Central memory CD8-positive, alpha-beta T cell (primary cell): Measurements from ENCODE around the gene RIMS3.

ENCODE experiments used
- ATAC-seq: fragments of 150-1000 bp; cut with Tn5 transposase; replicated peaks from 2 replicates; pipeline ENCODE4 v1.10.0; 2022; ENCODE audit warnings: mild to moderate bottlenecking, moderate FRiP score, moderate number of reproducible peaks; ENCODE audit not compliant: poor library complexity, severe bottlenecking; ENCODE audit errors: extremely low read depth
- DNase-seq, 2 donors: peaks; one replicate each; pipeline ENCODE4 v3.0.0; 2021; ENCODE audit warnings: low spot score in 2 of 2
- H3K27ac Mint-ChIP-seq: one replicate; pipeline ENCODE4 v1.8.0; 2022; ENCODE audit warnings: low read depth, mild to moderate bottlenecking, moderate library complexity, mixed read lengths
- H3K27me3 Mint-ChIP-seq: one replicate; pipeline ENCODE4 v1.8.0; 2022; ENCODE audit warnings: mixed read lengths
- H3K36me3 Mint-ChIP-seq: one replicate; pipeline ENCODE4 v1.8.0; 2022; ENCODE audit warnings: mild to moderate bottlenecking, moderate library complexity, mixed read lengths; ENCODE audit not compliant: insufficient read depth
- H3K4me1 Mint-ChIP-seq: one replicate; pipeline ENCODE4 v1.8.0; 2022; ENCODE audit warnings: mixed read lengths
- H3K4me3 Mint-ChIP-seq: one replicate; pipeline ENCODE4 v1.8.0; 2022; ENCODE audit warnings: mild to moderate bottlenecking, moderate library complexity, mixed read lengths
- H3K9me3 Mint-ChIP-seq: one replicate; pipeline ENCODE4 v1.8.0; 2022; ENCODE audit warnings: mixed read lengths

RIMS3 gene

GRCh38 chr1:40687059-40687458 is 21.6 kb upstream of the RIMS3 start:
- Mint-ChIP-seq H3K27me3 (no peaks in the 10 kb centered on the region), H3K9me3 (peaks cover 6% of the 10 kb centered on the region), H3K27ac (no peak overlapping the region), H3K4me1 (peaks cover 23% of the 10 kb centered on the region), H3K4me3 (no peak overlapping the region), H3K36me3 (peaks cover 20% of the 10 kb centered on the region)
- DNase-seq (no peak), ATAC-seq (no peak)

GRCh38 chr1:40684669-40685068 is 19.2 kb upstream of the RIMS3 start:
- H3K4me1 Mint-ChIP-seq: peaks cover 2% of the 10 kb centered on the region
- ATAC-seq (no peak), DNase-seq (no peak)
- no peak overlapping the region for H3K4me3 Mint-ChIP-seq
- no peaks in the 10 kb centered on the region for H3K27me3 Mint-ChIP-seq
- H3K9me3 Mint-ChIP-seq: peaks cover 6% of the 10 kb centered on the region
- peaks cover 7% of the 10 kb centered on the region for H3K36me3 Mint-ChIP-seq
- no peak overlapping the region for H3K27ac Mint-ChIP-seq

GRCh38 chr1:40679165-40679953 is 13.9 kb upstream of the RIMS3 start:
- Mint-ChIP-seq H3K4me1 (no peaks in the 10 kb centered on the region), H3K36me3 (no peaks in the 10 kb centered on the region), H3K27me3 (no peaks in the 10 kb centered on the region), H3K27ac (no peak overlapping the region), H3K9me3 (no peaks in the 10 kb centered on the region), H3K4me3 (no peak overlapping the region)
- DNase-seq (no peak), ATAC-seq (no peak)

- ATAC-seq (no peak), DNase-seq (no peak)
- Mint-ChIP-seq H3K4me3 (no peak overlapping the region), H3K27ac (no peak overlapping the region), H3K9me3 (no peaks in the 10 kb centered on the region), H3K4me1 (no peaks in the 10 kb centered on the region), H3K36me3 (no peaks in the 10 kb centered on the region), H3K27me3 (no peaks in the 10 kb centered on the region)
Observed at GRCh38 chr1:40676501-40676900, 11.0 kb upstream of the RIMS3 start.

- H3K27ac Mint-ChIP-seq: no peak overlapping the region
Observed at GRCh38 chr1:40673452-40673851, 8.0 kb upstream of the RIMS3 start.

GRCh38 chr1:40668769-40669525 is 3.5 kb upstream of the RIMS3 start:
- DNase-seq: peak; percentile 68 to 84
- Mint-ChIP-seq H3K27ac (no peak overlapping the region), H3K4me1 (peaks cover 12% of the 10 kb centered on the region), H3K9me3 (no peaks in the 10 kb centered on the region), H3K36me3 (no peaks in the 10 kb centered on the region), H3K4me3 (peak overlapping the region; percentile 25), H3K27me3 (no peaks in the 10 kb centered on the region)
- ATAC-seq: peak; percentile 62

More at GRCh38 chr1:40673452-40673851, 8.0 kb upstream of the RIMS3 start:
- DNase-seq (no peak), ATAC-seq (no peak)
- no peaks in the 10 kb centered on the region for H3K36me3 Mint-ChIP-seq
- no peaks in the 10 kb centered on the region for H3K27me3 Mint-ChIP-seq
- H3K9me3 Mint-ChIP-seq: no peaks in the 10 kb centered on the region
- no peak overlapping the region for H3K4me3 Mint-ChIP-seq
- peaks cover 5% of the 10 kb centered on the region for H3K4me1 Mint-ChIP-seq

- no peak for ATAC-seq
- no peak overlapping the region for H3K27ac Mint-ChIP-seq
Observed at GRCh38 chr1:40664791-40665190, 691 bp downstream of the RIMS3 start.

GRCh38 chr1:40664167-40664537 is 1.3 kb downstream of the RIMS3 start:
- Mint-ChIP-seq H3K27me3 (no peaks in the 10 kb centered on the region), H3K4me1 (peaks cover 24% of the 10 kb centered on the region), H3K4me3 (peak overlapping the region; percentile 71), H3K27ac (no peak overlapping the region), H3K9me3 (no peaks in the 10 kb centered on the region), H3K36me3 (peaks cover 1% of the 10 kb centered on the region)
- no peak for DNase-seq
- ATAC-seq: no peak

More at GRCh38 chr1:40664791-40665190, 691 bp downstream of the RIMS3 start:
- Mint-ChIP-seq H3K4me1 (peaks cover 24% of the 10 kb centered on the region), H3K9me3 (no peaks in the 10 kb centered on the region), H3K4me3 (peak overlapping the region; percentile 71), H3K27me3 (no peaks in the 10 kb centered on the region), H3K36me3 (peaks cover 1% of the 10 kb centered on the region)
- DNase-seq: no peak

- peaks cover 1% of the 10 kb centered on the region for H3K36me3 Mint-ChIP-seq
- no peak for ATAC-seq
- peak overlapping the region; percentile 47 for H3K4me3 Mint-ChIP-seq
- H3K27ac Mint-ChIP-seq: no peak overlapping the region
- H3K4me1 Mint-ChIP-seq: peaks cover 20% of the 10 kb centered on the region
- no peaks in the 10 kb centered on the region for H3K27me3 Mint-ChIP-seq
- H3K9me3 Mint-ChIP-seq: no peaks in the 10 kb centered on the region
- no peak for DNase-seq
Observed at GRCh38 chr1:40663324-40664166, 1.9 kb downstream of the RIMS3 start.

- Mint-ChIP-seq H3K4me3 (no peak overlapping the region), H3K9me3 (no peaks in the 10 kb centered on the region), H3K4me1 (peaks cover 19% of the 10 kb centered on the region), H3K27me3 (no peaks in the 10 kb centered on the region), H3K27ac (no peak overlapping the region), H3K36me3 (peaks cover 1% of the 10 kb centered on the region)
- ATAC-seq (no peak), DNase-seq (no peak)
Observed at GRCh38 chr1:40662864-40663263, 2.6 kb downstream of the RIMS3 start.

- H3K4me1 Mint-ChIP-seq: peaks cover 19% of the 10 kb centered on the region
- no peaks in the 10 kb centered on the region for H3K27me3 Mint-ChIP-seq
- no peak for DNase-seq
- H3K9me3 Mint-ChIP-seq: no peaks in the 10 kb centered on the region
- H3K27ac Mint-ChIP-seq: no peak overlapping the region
- peaks cover 1% of the 10 kb centered on the region for H3K36me3 Mint-ChIP-seq
- no peak overlapping the region for H3K4me3 Mint-ChIP-seq
- no peak for ATAC-seq
Observed at GRCh38 chr1:40662151-40662550, 3.3 kb downstream of the RIMS3 start.

GRCh38 chr1:40661678-40662077 is 3.8 kb downstream of the RIMS3 start:
- ATAC-seq: no peak
- no peaks in the 10 kb centered on the region for H3K27me3 Mint-ChIP-seq
- H3K9me3 Mint-ChIP-seq: no peaks in the 10 kb centered on the region
- H3K36me3 Mint-ChIP-seq: peaks cover 1% of the 10 kb centered on the region
- H3K4me1 Mint-ChIP-seq: peaks cover 19% of the 10 kb centered on the region
- no peak overlapping the region for H3K4me3 Mint-ChIP-seq
- no peak for DNase-seq
- no peak overlapping the region for H3K27ac Mint-ChIP-seq
